Breast epithelium (tissue), 4 donors: Measurements from ENCODE around the gene STXBP5L. TPM values are rescaled to one million over a fixed set of nuclear protein-coding genes. Genes with fewer than 3 reads are reported as not detected.

Experiments
- DNase-seq, 2 donors: peaks; one replicate each; pipeline ENCODE4 v3.0.0-alpha.2; 2019; ENCODE audit warnings: low spot score in 2 of 2
- H3K27ac ChIP-seq, 2 donors: fragments of 200-600 bp; sonication (generic) in 1 of 2; one replicate each; pipeline ENCODE4 v1.5.1; 2016 to 2019; ENCODE audit warnings: mild to moderate bottlenecking in 1 of 2
- H3K27me3 ChIP-seq, 2 donors: fragments of 200-600 bp; sonication (generic) in 1 of 2; one replicate each; pipeline versions ENCODE4 v1.5.1 to v1.6.0; 2017 to 2019; ENCODE audit warnings: control low read depth in 1 of 2, mild to moderate bottlenecking in 1 of 2
- H3K36me3 ChIP-seq: fragments of 200-600 bp; one replicate; pipeline ENCODE4 v1.5.1; 2019
- H3K4me1 ChIP-seq, 2 donors: fragments of 200-600 bp; sonication (generic); one replicate each; pipeline ENCODE4 v1.5.1; 2016 to 2019; ENCODE audit warnings: control low read depth in 1 of 2
- H3K4me3 ChIP-seq, 3 donors: fragments of 200-600 bp; sonication (generic); 1 replicate in 2 of 3; 2 replicates in 1 of 3; pipeline ENCODE4 v1.5.1; 2016 to 2019; ENCODE audit warnings: mild to moderate bottlenecking in 3 of 3, moderate library complexity in 2 of 3
- H3K9me3 ChIP-seq, 2 donors: fragments of 200-600 bp; sonication (generic) in 1 of 2; one replicate each; pipeline ENCODE4 v1.5.1; 2016 to 2019; ENCODE audit warnings: control low read depth in 1 of 2
- POLR2A ChIP-seq: fragments of 450-650 bp; IDR thresholded peaks from one replicate; pipeline ENCODE4 v1.6.1; 2016; ENCODE audit warnings: antibody characterized with exemption, mild to moderate bottlenecking, moderate library complexity
- POLR2AphosphoS5 ChIP-seq, 3 donors: sonication (generic); formaldehyde crosslinking; IDR thresholded peaks; one replicate each; pipeline ENCODE4 v1.6.1; 2017; ENCODE audit warnings: antibody characterized with exemption in 3 of 3
- intact Hi-C: fragments of 100-400 bp; cut with DNase I; formaldehyde crosslinking; loops from one replicate; pipeline ENCODE4 v1.15.1; 2023; ENCODE audit warnings: low total_unique reads
- total RNA-seq, 3 donors: library from RNA; depleted of rRNA; stranded (reverse); fragments of >200 nt; gene quantifications; one replicate each; pipeline ENCODE4 v1.1.0, GENCODE V29; 2016
- TF ChIP-seq, protein P1 (sequence below), 3 donors: fragments of 450-650 bp; IDR thresholded peaks; one replicate each; pipeline ENCODE4 v1.5.1; 2016 to 2017; ENCODE audit warnings: antibody characterized with exemption in 3 of 3, mild to moderate bottlenecking in 3 of 3, moderate library complexity in 3 of 3

STXBP5L gene
- total RNA-seq, 3 donors from 2014 or later: 0.29 to 0.33 TPM; not detected in 1

- no peaks in the 10 kb centered on the region for H3K36me3 ChIP-seq
- TF ChIP-seq POLR2A (no peak), POLR2AphosphoS5 (IDR thresholded peaks at IDR 0.05) (no peak)
- TF ChIP-seq, protein P1, sequence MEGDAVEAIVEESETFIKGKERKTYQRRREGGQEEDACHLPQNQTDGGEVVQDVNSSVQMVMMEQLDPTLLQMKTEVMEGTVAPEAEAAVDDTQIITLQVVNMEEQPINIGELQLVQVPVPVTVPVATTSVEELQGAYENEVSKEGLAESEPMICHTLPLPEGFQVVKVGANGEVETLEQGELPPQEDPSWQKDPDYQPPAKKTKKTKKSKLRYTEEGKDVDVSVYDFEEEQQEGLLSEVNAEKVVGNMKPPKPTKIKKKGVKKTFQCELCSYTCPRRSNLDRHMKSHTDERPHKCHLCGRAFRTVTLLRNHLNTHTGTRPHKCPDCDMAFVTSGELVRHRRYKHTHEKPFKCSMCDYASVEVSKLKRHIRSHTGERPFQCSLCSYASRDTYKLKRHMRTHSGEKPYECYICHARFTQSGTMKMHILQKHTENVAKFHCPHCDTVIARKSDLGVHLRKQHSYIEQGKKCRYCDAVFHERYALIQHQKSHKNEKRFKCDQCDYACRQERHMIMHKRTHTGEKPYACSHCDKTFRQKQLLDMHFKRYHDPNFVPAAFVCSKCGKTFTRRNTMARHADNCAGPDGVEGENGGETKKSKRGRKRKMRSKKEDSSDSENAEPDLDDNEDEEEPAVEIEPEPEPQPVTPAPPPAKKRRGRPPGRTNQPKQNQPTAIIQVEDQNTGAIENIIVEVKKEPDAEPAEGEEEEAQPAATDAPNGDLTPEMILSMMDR (IDR thresholded peaks at IDR 0.05): no peak
- intact Hi-C loops: no loop called here
- no peak overlapping the region for H3K27ac ChIP-seq
- DNase-seq: no peak
- H3K4me1 ChIP-seq: no peaks in the 10 kb centered on the region
- no peak overlapping the region for H3K4me3 ChIP-seq
- H3K27me3 ChIP-seq: no peaks in the 10 kb centered on the region
- H3K9me3 ChIP-seq: peaks cover 12 to 34% of the 10 kb centered on the region in 2 donors
These were observed 77.2 kb downstream of the STXBP5L start for GRCh38 chr3:120985242-120985641.

- H3K27ac ChIP-seq: no peak overlapping the region
- H3K4me1 ChIP-seq: no peaks in the 10 kb centered on the region
- TF ChIP-seq POLR2AphosphoS5 (IDR thresholded peaks at IDR 0.05) (no peak), POLR2A (no peak)
- intact Hi-C loops: no loop called here
- peaks cover 0 to 9% of the 10 kb centered on the region in 2 donors for H3K9me3 ChIP-seq
- DNase-seq: no peak
- no peaks in the 10 kb centered on the region for H3K27me3 ChIP-seq
- no peak overlapping the region for H3K4me3 ChIP-seq
- no peaks in the 10 kb centered on the region for H3K36me3 ChIP-seq
These were observed 81.0 kb downstream of the STXBP5L start for GRCh38 chr3:120988994-120989393.

DNA sequence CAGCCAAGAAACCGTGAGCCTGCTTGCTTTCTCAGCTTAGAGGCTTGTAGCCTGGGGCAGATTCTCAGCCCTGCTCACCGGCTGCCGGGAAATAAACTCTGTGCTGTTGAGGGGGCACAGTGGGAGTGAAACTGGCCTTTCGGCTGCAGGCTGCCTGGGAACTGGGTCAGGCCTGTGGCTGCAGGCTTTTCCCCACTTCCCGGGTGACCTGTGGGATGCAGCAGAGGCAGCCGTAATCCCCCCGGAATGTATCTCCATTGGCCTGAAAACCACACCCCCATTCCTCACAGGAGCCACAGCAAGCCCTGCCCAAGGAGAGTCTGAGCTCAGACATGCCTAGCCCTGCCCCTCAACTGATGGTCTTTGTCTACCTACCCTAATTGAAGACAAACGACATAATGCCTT, 110.9 kb downstream of the STXBP5L start:
- Histone ChIP-seq H3K4me1 (no peaks in the 10 kb centered on the region), H3K36me3 (no peaks in the 10 kb centered on the region), H3K4me3 (no peak overlapping the region), H3K9me3 (peaks cover 0 to 3% of the 10 kb centered on the region in 2 donors), H3K27me3 (no peaks in the 10 kb centered on the region), H3K27ac (no peak overlapping the region)
- TF ChIP-seq, protein P1 (IDR thresholded peaks at IDR 0.05): no peak
- TF ChIP-seq POLR2AphosphoS5 (IDR thresholded peaks at IDR 0.05): no peak
- intact Hi-C loops: no loop called here
- no peak for DNase-seq

GRCh38 chr3:121063628-121064027, 155.6 kb downstream of the STXBP5L start:
- Histone ChIP-seq H3K27ac (no peak overlapping the region), H3K4me3 (no peak overlapping the region), H3K4me1 (no peaks in the 10 kb centered on the region), H3K9me3 (no peaks in the 10 kb centered on the region), H3K27me3 (no peaks in the 10 kb centered on the region), H3K36me3 (no peaks in the 10 kb centered on the region)
- no peak for DNase-seq
- TF ChIP-seq, protein P1 (IDR thresholded peaks at IDR 0.05): no peak
- TF ChIP-seq POLR2A (no peak), POLR2AphosphoS5 (IDR thresholded peaks at IDR 0.05) (no peak)
- intact Hi-C loops: no loop called here

DNA sequence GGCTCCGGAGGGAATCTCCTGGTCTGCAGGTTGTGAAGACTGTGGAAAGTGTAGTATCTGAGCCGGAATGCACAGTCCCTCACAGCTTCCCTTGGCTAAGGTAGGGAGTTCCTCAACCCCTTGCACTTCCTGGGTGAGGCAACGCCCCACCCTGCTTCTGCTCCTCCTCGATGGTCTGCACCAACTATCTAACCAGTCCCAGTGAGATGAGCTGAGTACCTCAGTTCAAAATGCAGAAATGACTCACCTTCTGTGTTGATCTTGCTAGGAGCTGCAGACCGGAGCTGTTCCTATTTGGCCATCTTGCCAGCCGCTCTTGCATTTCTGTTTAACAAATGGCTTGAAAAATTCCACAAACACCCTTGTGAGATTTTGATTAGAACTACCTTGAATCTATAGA, 156.1 kb downstream of the STXBP5L start:
- TF ChIP-seq, protein P1 (IDR thresholded peaks at IDR 0.05): no peak
- TF ChIP-seq POLR2AphosphoS5 (IDR thresholded peaks at IDR 0.05): no peak
- no peak for TF ChIP-seq POLR2A

DNA sequence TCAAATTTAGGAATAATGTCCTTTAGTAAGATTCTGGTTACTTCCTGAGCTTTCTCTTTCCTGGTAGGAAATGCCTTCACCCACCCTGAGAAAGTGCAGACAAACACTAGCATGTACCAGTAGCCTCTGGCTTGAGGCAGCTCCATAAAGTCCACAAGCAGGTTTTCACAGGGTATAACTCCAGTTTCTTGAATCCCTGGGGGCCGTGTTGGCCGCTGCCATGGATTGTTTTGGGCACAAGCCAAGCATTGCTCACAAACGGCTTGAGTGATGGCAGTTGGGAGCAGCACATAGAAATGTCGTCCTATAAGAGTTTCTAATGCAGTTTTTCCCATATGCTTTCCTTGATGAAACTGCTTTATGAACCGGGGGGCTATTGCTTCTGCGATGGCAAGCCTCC, 164.1 kb downstream of the STXBP5L start:
- Histone ChIP-seq H3K27ac (no peak overlapping the region), H3K27me3 (no peaks in the 10 kb centered on the region), H3K9me3 (no peaks in the 10 kb centered on the region), H3K36me3 (no peaks in the 10 kb centered on the region), H3K4me3 (no peak overlapping the region), H3K4me1 (no peaks in the 10 kb centered on the region)
- intact Hi-C loops: no loop called here
- DNase-seq: no peak
- TF ChIP-seq, protein P1 (IDR thresholded peaks at IDR 0.05): no peak
- TF ChIP-seq POLR2AphosphoS5 (IDR thresholded peaks at IDR 0.05) (no peak), POLR2A (no peak)

More for the DNA sequence above, 156.1 kb downstream of the STXBP5L start:
- no peak overlapping the region for H3K4me3 ChIP-seq
- H3K4me1 ChIP-seq: no peaks in the 10 kb centered on the region
- no peaks in the 10 kb centered on the region for H3K27me3 ChIP-seq
- no peaks in the 10 kb centered on the region for H3K9me3 ChIP-seq
- intact Hi-C loops: no loop called here
- no peak for DNase-seq
- no peak overlapping the region for H3K27ac ChIP-seq
- no peaks in the 10 kb centered on the region for H3K36me3 ChIP-seq
